AG20443 (cell line): ENCODE measurements around the gene KRTAP10-8.
"Not testable (repeated sequence)": the region's sequence is repeated elsewhere in the genome, so short reads cannot be mapped to it uniquely, and the experiment has no call there.

Experiments
- DNase-seq: peaks from one replicate; pipeline ENCODE4 v3.0.0; 2012; ENCODE audit warnings: low spot score, mixed read lengths

Gene KRTAP10-8

DNA sequence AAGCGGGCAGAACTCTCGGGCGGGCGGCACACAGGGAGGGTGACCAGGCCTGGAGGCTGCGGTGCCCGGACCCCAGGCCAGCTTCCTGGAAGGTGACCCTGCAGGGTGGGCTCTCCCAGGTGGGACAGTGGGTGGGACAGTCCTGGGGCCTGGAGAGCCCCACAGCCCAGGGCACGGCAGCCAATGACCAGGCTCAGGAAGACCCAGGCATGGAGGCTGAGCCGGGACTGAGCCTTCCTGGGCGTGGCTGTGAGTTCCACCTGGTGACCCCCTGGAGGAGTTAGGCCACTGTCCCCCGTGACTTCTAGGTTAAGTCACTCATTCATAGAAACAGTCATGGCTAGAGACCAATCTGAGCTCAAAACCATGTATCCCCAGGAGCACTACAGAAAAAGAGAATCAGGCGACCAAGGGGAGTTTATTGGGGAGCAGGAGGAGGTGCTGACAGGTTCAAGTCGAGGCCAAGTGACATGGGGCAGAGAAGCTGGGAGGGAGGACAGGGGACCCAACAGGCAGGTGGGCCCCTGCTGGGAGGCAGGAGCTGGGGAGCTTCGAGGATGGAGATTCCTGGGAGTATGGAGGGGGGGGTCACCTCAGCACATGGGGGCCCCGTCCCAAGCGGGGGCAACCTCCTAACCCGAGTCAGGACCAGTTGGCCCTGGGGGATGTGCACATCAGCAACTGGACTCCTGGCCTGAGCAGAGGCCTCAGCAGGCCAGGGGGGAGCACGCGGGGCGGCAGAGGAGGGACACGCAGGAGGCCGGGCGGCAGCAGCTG is 32.6 kb upstream of the KRTAP10-8 start:
- no peak for DNase-seq

DNA sequence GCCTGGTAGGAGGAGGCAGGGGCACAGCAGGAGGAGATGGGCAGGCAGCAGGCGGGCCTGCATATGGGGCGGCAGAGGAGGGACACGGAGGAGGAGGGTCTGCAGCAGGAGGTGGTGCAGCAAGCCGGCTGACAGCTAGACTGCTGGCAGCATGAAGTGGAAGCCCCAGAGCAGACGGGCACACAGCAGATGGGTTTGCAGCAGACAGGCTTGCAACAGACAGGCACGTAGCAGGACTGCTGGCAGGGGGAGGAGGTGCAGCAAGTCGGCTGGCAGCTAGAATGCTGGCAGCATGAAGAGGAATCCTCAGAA is 32.1 kb upstream of the KRTAP10-8 start:
- DNase-seq = no peak

- DNase-seq = not testable (repeated sequence)
Measured at GRCh38 chr21:44580231-44580821, 31.6 kb upstream of the KRTAP10-8 start, which contains the start of gene KRTAP10-5. Gene KRTAP10-5 (minus strand): TSS chr21:44580604. CDS start chr21:44580578, 26 bp downstream.

DNA sequence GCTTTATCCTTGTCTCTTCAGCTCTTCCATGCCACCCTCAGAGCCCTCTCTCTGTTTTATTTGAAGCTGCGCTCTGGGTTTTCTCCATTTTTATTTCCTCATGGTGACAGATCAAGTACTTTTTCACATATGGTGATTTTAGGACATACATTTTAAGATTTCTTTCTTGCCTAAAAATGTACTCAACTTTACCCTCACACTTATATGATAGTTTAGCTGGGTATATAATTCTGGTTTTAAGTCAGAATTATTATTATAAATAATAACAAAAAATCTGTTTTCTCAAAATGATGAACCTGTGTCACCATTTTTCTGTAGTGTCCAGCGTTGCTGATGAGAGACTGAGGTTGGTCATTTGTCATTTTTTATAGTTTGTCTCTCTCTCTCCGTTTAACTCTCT is 30.7 kb upstream of the KRTAP10-8 start:
- no peak for DNase-seq

GRCh38 chr21:44582055-44582454 is 29.8 kb upstream of the KRTAP10-8 start:
- no peak for DNase-seq

GRCh38 chr21:44583089-44583799 is 28.6 kb upstream of the KRTAP10-8 start:
- DNase-seq = no peak

GRCh38 chr21:44583800-44584147 is 28.1 kb upstream of the KRTAP10-8 start:
- no peak for DNase-seq

DNA sequence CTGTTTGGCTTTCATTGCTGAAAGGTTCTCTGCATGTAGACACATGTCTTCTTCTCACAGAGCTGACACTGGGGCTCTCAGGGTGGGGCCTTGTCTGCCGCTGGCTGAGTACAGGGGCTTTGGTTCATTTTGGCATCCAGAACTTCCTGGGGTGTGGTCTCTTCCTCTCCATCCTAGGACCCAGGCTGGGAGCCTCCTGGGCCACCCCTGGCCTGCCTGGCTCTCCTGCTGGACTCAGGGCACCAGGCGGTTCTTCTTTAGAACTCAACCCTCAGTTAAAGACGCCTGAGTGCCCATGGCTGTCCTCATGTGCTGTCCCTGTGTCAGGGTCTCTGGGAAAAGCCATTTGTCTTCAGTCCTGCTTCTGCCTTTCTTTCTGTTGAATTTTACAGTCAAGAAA is 26.0 kb upstream of the KRTAP10-8 start:
- DNase-seq = no peak

GRCh38 chr21:44589094-44589493 is 22.8 kb upstream of the KRTAP10-8 start:
- no peak for DNase-seq

- DNase-seq = no peak
Measured at GRCh38 chr21:44589586-44590305, 22.1 kb upstream of the KRTAP10-8 start.

- DNase-seq = no peak
Measured at GRCh38 chr21:44590311-44590721, 21.6 kb upstream of the KRTAP10-8 start.

DNA sequence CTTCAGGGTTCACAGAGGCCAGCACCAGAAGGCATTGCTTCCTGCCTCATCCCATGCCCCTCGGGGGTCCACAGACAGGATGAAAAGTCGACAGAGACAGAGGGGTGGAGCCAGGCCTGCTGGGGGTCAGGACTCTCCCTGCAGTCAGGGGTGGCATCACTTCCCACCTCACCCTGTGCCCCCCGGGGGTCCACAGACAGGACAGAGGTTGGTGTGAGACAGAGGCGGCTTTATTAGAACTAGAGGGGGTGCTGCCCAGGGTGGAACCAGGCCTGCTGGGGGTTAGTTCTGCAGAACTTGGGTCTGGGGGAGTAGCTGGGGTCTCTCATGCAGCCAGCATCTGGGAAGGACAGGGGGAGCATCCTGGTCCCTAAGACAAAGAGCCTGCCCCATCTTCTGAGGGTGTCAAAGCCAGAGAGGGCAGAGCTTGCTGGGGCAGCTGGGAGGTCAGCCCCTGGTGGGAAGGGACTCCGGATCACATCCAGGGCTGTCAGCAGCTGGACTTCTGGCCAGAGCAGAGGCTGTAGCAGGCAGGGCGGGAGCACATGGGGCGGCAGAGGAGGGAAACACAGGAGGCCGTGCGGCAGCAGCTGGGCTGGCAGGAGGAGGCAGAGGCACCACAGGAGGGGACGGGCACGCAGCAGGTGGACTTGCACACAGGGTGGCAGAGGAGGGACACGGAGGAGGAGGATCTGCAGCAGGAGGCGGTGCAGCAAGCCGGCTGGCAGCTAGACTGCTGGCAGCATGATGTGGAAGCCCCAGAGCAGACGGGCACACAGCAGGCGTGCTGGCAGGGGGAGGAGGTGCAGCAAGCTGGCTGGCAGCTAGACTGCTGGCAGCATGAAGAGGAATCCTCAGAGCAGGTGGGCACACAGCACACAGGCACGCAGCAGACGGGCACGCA is 20.7 kb upstream of the KRTAP10-8 start:
- DNase-seq = not testable (repeated sequence)

DNA sequence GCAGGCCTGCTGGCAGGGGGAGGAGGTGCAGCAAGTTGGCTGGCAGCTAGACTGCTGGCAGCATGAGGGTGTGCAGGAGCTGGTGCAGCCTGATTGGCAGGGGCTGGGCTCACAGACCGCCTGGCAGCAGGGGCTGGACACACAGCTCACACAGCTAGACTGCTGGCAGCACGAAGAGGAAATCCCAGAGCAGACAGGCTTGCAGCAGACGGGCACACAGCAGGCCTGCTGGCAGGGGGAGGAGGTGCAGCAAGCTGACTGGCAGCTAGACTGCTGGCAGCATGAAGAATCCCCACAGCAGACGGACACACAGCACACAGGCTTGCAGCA is 20.1 kb upstream of the KRTAP10-8 start:
- DNase-seq = not testable (repeated sequence)

- no peak for DNase-seq
Measured at GRCh38 chr21:44592446-44593311, 19.2 kb upstream of the KRTAP10-8 start, which contains the start of gene KRTAP10-6. Gene KRTAP10-6 (minus strand): TSS chr21:44592505. CDS start chr21:44592484, 21 bp downstream.

DNA sequence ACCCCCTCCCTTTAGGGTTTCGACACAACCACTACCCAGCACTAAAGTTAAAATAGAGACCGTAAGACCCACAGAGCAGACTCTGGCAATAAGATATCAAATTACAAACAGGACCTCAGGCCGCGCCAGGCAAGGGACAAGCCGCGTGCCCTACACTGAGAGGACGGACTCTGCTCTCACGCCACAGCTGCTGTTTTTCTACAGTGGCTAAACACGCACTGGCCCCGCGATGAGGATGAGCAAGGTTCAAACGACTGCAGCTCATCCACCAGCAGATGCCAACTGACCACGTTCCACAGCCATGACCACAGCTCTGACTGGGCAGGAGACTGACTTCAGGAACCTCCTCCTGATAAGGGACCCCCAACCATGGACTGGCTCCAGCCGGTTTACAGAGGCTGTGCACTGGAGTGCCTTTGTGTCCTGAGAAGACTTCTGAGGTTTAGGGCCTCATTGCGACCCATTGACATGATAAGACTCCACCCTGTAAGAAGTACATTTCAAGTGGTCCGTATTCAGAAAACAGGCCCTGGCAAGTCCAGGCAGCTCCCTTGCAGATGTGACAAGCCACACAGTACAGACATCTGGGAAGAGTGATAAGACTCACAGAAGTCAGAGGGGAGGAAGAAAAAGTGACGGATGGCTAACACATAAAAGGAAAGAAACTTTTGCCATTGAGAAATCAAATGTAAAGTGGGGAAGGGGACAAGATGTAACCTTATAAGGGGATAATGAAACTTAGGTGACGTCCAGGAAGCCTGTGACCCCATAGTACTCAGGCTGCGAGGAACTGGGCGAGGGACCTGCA is 18.1 kb upstream of the KRTAP10-8 start:
- no peak for DNase-seq

- no peak for DNase-seq
Measured at GRCh38 chr21:44594406-44594916, 17.4 kb upstream of the KRTAP10-8 start.

DNA sequence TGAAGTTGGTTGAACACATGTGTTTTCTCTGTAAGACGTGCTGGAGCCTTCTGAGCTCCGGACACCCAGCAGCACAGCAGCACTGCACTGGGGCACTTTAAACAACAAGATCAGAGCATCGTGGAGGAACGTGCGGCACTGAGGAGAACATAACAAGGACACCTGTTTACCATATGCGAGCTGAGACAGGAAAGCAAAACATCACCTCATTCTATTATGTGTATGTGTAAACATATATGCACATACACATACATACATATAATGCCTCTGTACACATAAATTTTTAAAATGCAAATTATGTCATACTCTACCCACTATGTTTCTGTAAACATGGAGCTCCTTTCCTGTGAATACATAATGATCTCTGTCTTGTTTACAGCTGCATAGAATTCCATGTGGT is 16.4 kb upstream of the KRTAP10-8 start:
- DNase-seq = no peak

DNA sequence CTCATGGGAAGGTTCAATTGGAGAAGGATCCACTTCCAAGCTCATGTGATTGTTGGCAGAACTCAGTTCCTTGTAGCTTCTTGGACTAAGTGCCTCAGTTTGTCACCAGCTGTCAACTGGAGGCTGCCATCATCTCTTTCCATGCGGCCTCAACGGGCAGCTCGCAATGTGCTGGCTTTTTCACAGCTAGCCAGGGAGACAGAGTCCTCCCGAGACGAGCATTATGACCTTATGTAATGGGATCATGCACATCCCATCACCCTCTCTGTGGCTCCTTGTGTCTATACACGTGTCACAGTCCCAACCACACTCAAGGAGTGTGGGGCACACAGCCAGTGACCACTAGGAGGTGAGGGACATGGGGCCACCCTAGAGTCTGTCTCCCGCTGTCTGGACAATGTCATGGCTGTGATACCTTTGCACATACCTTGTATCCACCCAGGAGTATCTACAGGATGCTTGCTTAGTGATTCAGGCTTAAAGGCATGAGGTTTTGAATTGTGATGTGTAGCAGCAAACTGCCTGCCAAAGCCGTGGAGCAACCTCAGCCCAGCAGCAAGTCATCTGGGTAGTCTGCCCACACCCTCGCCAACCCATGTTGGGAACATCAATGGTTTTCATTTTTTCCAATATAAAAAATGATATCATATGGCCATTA is 15.7 kb upstream of the KRTAP10-8 start:
- no peak for DNase-seq

DNA sequence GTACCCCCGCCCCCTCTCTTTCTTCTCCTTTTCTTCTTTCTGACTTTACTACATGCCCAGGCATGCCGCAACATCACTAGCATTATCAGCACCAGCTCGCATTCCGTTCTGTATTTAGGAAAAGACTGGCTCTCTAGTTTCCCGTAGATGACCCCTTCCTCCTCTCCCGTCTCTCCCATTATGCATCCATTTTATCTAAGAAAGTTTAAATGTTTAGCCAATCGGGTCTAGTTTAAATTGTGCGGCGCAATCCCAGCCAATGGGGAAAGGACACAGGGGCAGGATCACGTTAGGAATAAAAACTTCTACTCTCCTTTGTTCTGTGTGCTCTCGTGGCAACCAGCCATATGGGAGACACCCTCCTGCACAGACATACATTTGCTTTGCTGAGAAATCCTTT is 13.8 kb upstream of the KRTAP10-8 start:
- DNase-seq = no peak
